HCT116 (cell line): Measurements from ENCODE around the gene PRAMEF12. TPM values are rescaled to one million over a fixed set of nuclear protein-coding genes. Genes with fewer than 3 reads are reported as not detected.

Source experiments
- ATAC-seq: fragments of 200-7000 bp; cut with Tn5 transposase; 2 replicates; pipeline ENCODE4 v1.9.1; 2020; ENCODE audit warnings: mild to moderate bottlenecking, moderate library complexity
- BruUV-seq: library from RNA; stranded (reverse); fragments of 400-500 nt; replicated peaks from 2 replicates; lab custom pipeline; 2021; lab: Mats Ljungman, UMichigan
- CTCF ChIA-PET: fragments of 300-600 bp; sonication (Branson Sonifier 250); formaldehyde crosslinking; loops from one replicate; lab custom pipeline; 2021; ENCODE audit warnings: antibody characterized with exemption; lab: Charles Lee
- POLR2A ChIA-PET: fragments of 300-600, 350-600 bp; sonication (Branson Sonifier 250); formaldehyde crosslinking; loops from one replicate; lab custom pipeline; 2021; ENCODE audit warnings: antibody characterized with exemption; lab: Charles Lee
- RAD21 ChIA-PET, 2 experiments: fragments of 300-600 bp; sonication (Branson Sonifier 250); formaldehyde crosslinking; loops; one replicate each; lab custom pipeline; 2023; ENCODE audit warnings: low total read pairs in 2 of 2; ENCODE audit not compliant: uncharacterized antibody in 2 of 2, unreplicated experiment in 2 of 2, low non-redundant PET in 1 of 2; lab: Charles Lee
- DNase-seq: peaks from one replicate; pipeline ENCODE4 v3.0.0-alpha.2; 2010; ENCODE audit warnings: low read depth, low spot score
- H2AFZ ChIP-seq: fragments of 200-600 bp; shearing (Covaris generic), sonication (generic); 2 replicates; pipeline ENCODE4 v1.6.1; 2017; ENCODE audit warnings: low read depth, mixed run types, mixed read lengths, antibody characterized with exemption, low read length; ENCODE audit not compliant: poor library complexity, severe bottlenecking
- H3K27ac ChIP-seq: 2 replicates; pipeline ENCODE4 v1.5.1; 2012; ENCODE audit warnings: low read depth, low read length
- H3K27me3 ChIP-seq: fragments of 200-600 bp; sonication (generic); 2 replicates; pipeline ENCODE4 v1.6.1; 2016; ENCODE audit warnings: mixed run types, low read length, mixed read lengths; ENCODE audit not compliant: insufficient read depth
- H3K36me3 ChIP-seq, 2 experiments: fragments of 200-500 bp in 1 of 2; fragments of 200-600 bp in 1 of 2; sonication (Bioruptor generic) in 1 of 2; sonication (generic) in 1 of 2; 2 replicates each; pipeline versions ENCODE4 v1.5.1 to v1.6.1; 2014 to 2016; ENCODE audit warnings: low read length in 2 of 2, inconsistent platforms in 1 of 2, mixed read lengths in 1 of 2, mixed run types in 1 of 2; ENCODE audit not compliant: insufficient read depth in 2 of 2, control insufficient read depth in 1 of 2
- H3K4me1 ChIP-seq, 2 experiments: fragments of 200-600 bp in 1 of 2; sonication (generic) in 1 of 2; 2 replicates each; pipeline versions ENCODE4 v1.5.1 to v1.6.1; 2012 to 2017; ENCODE audit warnings: low read length in 2 of 2, inconsistent platforms in 1 of 2, mild to moderate bottlenecking in 1 of 2, mixed read lengths in 1 of 2, mixed run types in 1 of 2, moderate library complexity in 1 of 2; ENCODE audit not compliant: insufficient read depth in 2 of 2, control insufficient read depth in 1 of 2
- H3K4me2 ChIP-seq: fragments of 200-600 bp; sonication (generic); 2 replicates; pipeline ENCODE4 v1.6.1; 2017; ENCODE audit warnings: mixed run types, low read length, mixed read lengths
- H3K4me3 ChIP-seq, 2 experiments: fragments of 200-600 bp in 1 of 2; sonication (generic) in 1 of 2; replicated peaks in 1 of 2; 2 replicates each; pipeline ENCODE4 v1.5.1; 2011 to 2016; ENCODE audit warnings: low read length in 2 of 2, control low read depth in 1 of 2, low read depth in 1 of 2, mild to moderate bottlenecking in 1 of 2, mixed read lengths in 1 of 2, mixed run types in 1 of 2
- H3K79me2 ChIP-seq: fragments of 200-600 bp; sonication (generic); 2 replicates; pipeline ENCODE4 v1.6.1; 2017; ENCODE audit warnings: mild to moderate bottlenecking, mixed run types, low read length, moderate library complexity, mixed read lengths; ENCODE audit not compliant: insufficient read depth
- H3K9ac ChIP-seq: fragments of 200-600 bp; sonication (generic); 2 replicates; pipeline ENCODE4 v1.6.1; 2016; ENCODE audit warnings: low read length, mixed read lengths
- H3K9me2 ChIP-seq: fragments of 200-600 bp; sonication (generic), shearing (Covaris generic); 2 replicates; pipeline ENCODE4 v1.6.1; 2017; ENCODE audit warnings: mixed run types, mild to moderate bottlenecking, moderate library complexity; ENCODE audit not compliant: insufficient read depth
- H3K9me3 ChIP-seq, 2 experiments: fragments of 200-500 bp in 1 of 2; fragments of 200-600 bp in 1 of 2; sonication (Bioruptor generic) in 1 of 2; sonication (generic) in 1 of 2; 2 replicates each; pipeline ENCODE4 v1.6.1; 2014 to 2017; ENCODE audit warnings: low read length in 2 of 2, mixed read lengths in 2 of 2, inconsistent platforms in 1 of 2, low read depth in 1 of 2, mild to moderate bottlenecking in 1 of 2, mixed run types in 1 of 2, moderate library complexity in 1 of 2; ENCODE audit not compliant: control insufficient read depth in 1 of 2, insufficient read depth in 1 of 2
- H4K20me1 ChIP-seq: fragments of 200-600 bp; sonication (generic), shearing (Covaris generic); 2 replicates; pipeline ENCODE4 v1.6.1; 2017; ENCODE audit warnings: mixed run types, mild to moderate bottlenecking, moderate library complexity; ENCODE audit not compliant: insufficient read depth
- CTCF ChIP-seq, 3 experiments: fragments of 200-600 bp in 1 of 3; sonication (generic) in 1 of 3; IDR thresholded peaks in 2 of 3; conservative IDR thresholded peaks in 1 of 3; 2 replicates each; pipeline ENCODE4 v1.5.1; 2012 to 2017; ENCODE audit warnings: low read depth in 2 of 3, low read length in 2 of 3, antibody characterized with exemption in 1 of 3, borderline replicate concordance in 1 of 3, control low read depth in 1 of 3, mild to moderate bottlenecking in 1 of 3, mixed read lengths in 1 of 3, mixed run types in 1 of 3, moderate library complexity in 1 of 3; ENCODE audit not compliant: insufficient read depth in 1 of 3
- EGR1 ChIP-seq: IDR thresholded peaks from 2 replicates; pipeline ENCODE4 v1.6.1; 2012; ENCODE audit warnings: low read depth
- ELF1 ChIP-seq: IDR thresholded peaks from 2 replicates; pipeline ENCODE4 v1.6.1; 2012; ENCODE audit warnings: low read depth, borderline replicate concordance
- EZH2phosphoT487 ChIP-seq: fragments of 200-600 bp; IDR thresholded peaks from 2 replicates; pipeline ENCODE4 v1.6.1; 2018; ENCODE audit warnings: antibody characterized with exemption, borderline replicate concordance
- POLR2AphosphoS5 ChIP-seq: IDR thresholded peaks from 2 replicates; pipeline ENCODE4 v1.6.1; 2011; ENCODE audit warnings: mild to moderate bottlenecking, low read depth, low read length, moderate library complexity
- RAD21 ChIP-seq: IDR thresholded peaks from 2 replicates; pipeline ENCODE4 v1.6.1; 2012; ENCODE audit warnings: low read depth, mild to moderate bottlenecking
- SP1 ChIP-seq: IDR thresholded peaks from 2 replicates; pipeline ENCODE4 v1.6.1; 2012; ENCODE audit warnings: low read depth
- TCF7L2 ChIP-seq: IDR thresholded peaks from 2 replicates; pipeline ENCODE4 v1.7.0; 2011; ENCODE audit warnings: borderline replicate concordance, inconsistent platforms; ENCODE audit not compliant: insufficient read depth, insufficient read length; ENCODE audit errors: extremely low read depth
- ZFX ChIP-seq: fragments of 450-650 bp; IDR thresholded peaks from 2 replicates; pipeline ENCODE4 v1.6.1; 2017
- intact Hi-C: fragments of 100-400 bp; cut with micrococcal nuclease; formaldehyde crosslinking; loops from 2 replicates; pipeline ENCODE4 v1.10.0; 2022
- total RNA-seq: library from RNA; stranded (reverse); gene quantifications from one replicate; pipeline ENCODE4 v1.2.1, GENCODE V29; 2021; ENCODE audit not compliant: unreplicated experiment
- TF ChIP-seq, protein P1 (sequence below): IDR thresholded peaks from 2 replicates; pipeline ENCODE4 v1.6.1; 2012

PRAMEF12 gene
- total RNA-seq, 1 experiment from 2014 or later = not detected

DNA sequence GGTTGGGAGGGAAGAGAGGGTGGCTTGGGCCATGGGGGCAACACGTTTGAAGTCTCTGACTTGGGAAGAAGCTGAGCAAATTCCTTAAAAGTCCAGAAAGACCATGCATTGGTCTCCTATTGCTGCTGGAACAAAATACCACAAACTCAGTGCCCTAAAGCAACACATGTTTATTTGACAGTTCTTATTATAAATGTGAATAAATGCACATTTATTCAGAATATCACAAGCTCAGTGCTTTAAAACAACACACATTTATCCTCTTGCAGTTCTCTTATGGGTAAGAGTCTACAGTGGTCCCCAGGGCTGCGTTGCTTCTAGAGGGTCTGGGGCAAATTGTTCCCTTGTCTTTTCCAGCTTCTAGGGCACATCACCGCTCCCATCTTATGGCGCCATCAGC is 10.1 kb upstream of the PRAMEF12 start (continued):
- TF ChIP-seq RAD21 (no peak), EGR1 (no peak), ELF1 (no peak), POLR2AphosphoS5 (no peak)

GRCh38 chr1:12764016-12764415 is 9.5 kb upstream of the PRAMEF12 start:
- H3K9me2 ChIP-seq = no peaks in the 10 kb centered on the region
- no peak overlapping the region for H2AFZ ChIP-seq
- ATAC-seq (no peak), DNase-seq (no peak)
- no peak overlapping the region for H3K4me3 ChIP-seq
- BruUV-seq = no TSS peak
- no peaks in the 10 kb centered on the region for H3K9me3 ChIP-seq
- peaks cover 9% of the 10 kb centered on the region; the same call in 1 of the 2 replicates for H3K27me3 ChIP-seq
- CTCF ChIA-PET = no interaction called here
- H3K9ac ChIP-seq = no peak overlapping the region
- POLR2A ChIA-PET = no interaction called here
- no peaks in the 10 kb centered on the region for H3K36me3 ChIP-seq
- no peaks in the 10 kb centered on the region for H3K4me1 ChIP-seq
- no peaks in the 10 kb centered on the region for H3K79me2 ChIP-seq
- H4K20me1 ChIP-seq = no peaks in the 10 kb centered on the region
- intact Hi-C loops = no loop called here
- RAD21 ChIA-PET = no interaction called here
- TF ChIP-seq RAD21 (0 out of 2 replicates have a peak, but pooled peaks have one; percentile 13), POLR2AphosphoS5 (no peak), ELF1 (no peak), TCF7L2 (no peak), EZH2phosphoT487 (no peak), ZFX (no peak), CTCF (IDR thresholded peaks at IDR 0.05 in 2 of 3, conservative IDR thresholded peaks at IDR 0.05 in 1 of 3; ENCODE audit: borderline replicate concordance in 1 of 3, insufficient read depth in 1 of 3, low read depth in 2 of 3, low read length in 2 of 3) (0 out of 6 replicates have a peak, but pooled peaks of 1 of the 3 experiments have one; percentile 12), SP1 (no peak)
- TF ChIP-seq, protein P1, sequence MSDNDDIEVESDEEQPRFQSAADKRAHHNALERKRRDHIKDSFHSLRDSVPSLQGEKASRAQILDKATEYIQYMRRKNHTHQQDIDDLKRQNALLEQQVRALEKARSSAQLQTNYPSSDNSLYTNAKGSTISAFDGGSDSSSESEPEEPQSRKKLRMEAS = no peak
- H3K27ac ChIP-seq = no peak overlapping the region
- no peak overlapping the region for H3K4me2 ChIP-seq
